Spleen (tissue), 11 donors: ENCODE results near the gene HOXD10. TPM values are rescaled to one million over a fixed set of nuclear protein-coding genes. Genes with fewer than 3 reads are reported as not detected.
A peak's percentile ranks its signal among the peaks of the same experiment; 100 is the strongest.

Experiments used
- DNase-seq: peaks from one replicate; pipeline ENCODE4 v3.0.0-alpha.2; 2020
- H3K27ac ChIP-seq, 8 donors: fragments of 200-600 bp; sonication (generic) in 7 of 8; 1 replicate in 4 of 8; 2 replicates in 4 of 8; pipeline versions ENCODE4 v1.5.0 to v1.8.0; 2016 to 2021; ENCODE audit warnings: inconsistent platforms in 4 of 8, mild to moderate bottlenecking in 4 of 8, moderate library complexity in 1 of 8
- H3K27me3 ChIP-seq, 7 donors: fragments of 200-600 bp; sonication (generic) in 6 of 7; replicated peaks in 1 of 7; 1 replicate in 4 of 7; 2 replicates in 3 of 7; pipeline versions ENCODE4 v1.5.0 to v1.8.0; 2016 to 2021; ENCODE audit warnings: inconsistent platforms in 3 of 7, mild to moderate bottlenecking in 1 of 7
- H3K36me3 ChIP-seq, 6 donors: fragments of 200-600 bp; sonication (generic) in 5 of 6; 1 replicate in 4 of 6; 2 replicates in 2 of 6; pipeline versions ENCODE4 v1.5.0 to v1.8.0; 2016 to 2021; ENCODE audit warnings: inconsistent platforms in 2 of 6
- H3K4me1 ChIP-seq, 6 donors: fragments of 200-600 bp; sonication (generic) in 5 of 6; 1 replicate in 3 of 6; 2 replicates in 3 of 6; pipeline versions ENCODE4 v1.5.0 to v1.8.0; 2016 to 2021; ENCODE audit warnings: inconsistent platforms in 3 of 6
- H3K4me3 ChIP-seq, 8 donors: fragments of 200-600 bp; sonication (generic) in 7 of 8; 1 replicate in 4 of 8; 2 replicates in 4 of 8; pipeline versions ENCODE4 v1.5.0 to v1.8.0; 2016 to 2021; ENCODE audit warnings: inconsistent platforms in 4 of 8, mild to moderate bottlenecking in 4 of 8, moderate library complexity in 2 of 8
- H3K9me3 ChIP-seq, 8 donors: fragments of 200-600 bp; sonication (generic) in 7 of 8; 1 replicate in 4 of 8; 2 replicates in 4 of 8; pipeline versions ENCODE4 v1.5.0 to v1.8.0; 2016 to 2021; ENCODE audit warnings: inconsistent platforms in 4 of 8
- POLR2A ChIP-seq, 3 donors: fragments of 450-650 bp; IDR thresholded peaks; one replicate each; pipeline ENCODE4 v1.5.1; 2017; ENCODE audit warnings: antibody characterized with exemption in 3 of 3, mild to moderate bottlenecking in 1 of 3
- POLR2AphosphoS5 ChIP-seq, 3 donors: sonication (generic); formaldehyde crosslinking; IDR thresholded peaks; one replicate each; pipeline ENCODE4 v1.5.1; 2017; ENCODE audit warnings: antibody characterized with exemption in 3 of 3
- WGBS, 5 donors: extraction: QIAGEN DNeasy Blood & Tissue Kit in 3 of 5; methylation state at CpG; one replicate each; pipeline versions ENCODE4 v1.1.5 to v1.1.7; 2013 to 2018; 5-methylcytosine and 5-hydroxymethylcytosine counted together
- intact Hi-C: fragments of 100-400 bp; cut with DNase I; formaldehyde crosslinking; loops from one replicate; pipeline ENCODE4 v1.15.0; 2023; ENCODE audit warnings: low total_unique reads
- polyA plus RNA-seq, 3 donors: library from polyadenylated mRNA; stranded (reverse); fragments of 200-250 nt; gene quantifications; one replicate each; pipeline ENCODE4 v1.2.1, GENCODE V29; 2013
- total RNA-seq, 7 donors: library from RNA; depleted of rRNA in 3 of 7; stranded (reverse); fragments of >200 nt in 3 of 7; fragmentation: NEBNext Ultra II Directional in 4 of 7; extraction: Animal tissue kit (Norgen Biotek cat#: 25700) in 4 of 7; gene quantifications; one replicate each; pipeline versions ENCODE4 v1.1.0 to v1.2.1, GENCODE V29; 2016 to 2021
- TF ChIP-seq, protein P1 (sequence below), 11 experiments: fragments of 200-600 bp in 7 of 11; fragments of 450-650 bp in 4 of 11; sonication (generic) in 4 of 11; IDR thresholded peaks in 8 of 11; conservative IDR thresholded peaks in 3 of 11; 1 replicate in 7 of 11; 2 replicates in 4 of 11; pipeline versions ENCODE4 v1.4.0 to v1.8.0; 2016 to 2021; ENCODE audit warnings: antibody characterized with exemption in 11 of 11, inconsistent platforms in 4 of 11, mild to moderate bottlenecking in 1 of 11
- donor health status: healthy with polysubstance abuse.
- donor health status: DM: no; HTN: no; CAD: no; lungs with moderate emphysema.
- donor health status: DM: no; HTN: no; CAD: no.
- donor health status: Bipolar disorder and iron deficiency.
- donor health status: healthy.
- donor health status: DM: no; HTN: no; CAD: no.
- donor health status: DM: yes; HTN: yes; CAD: no.

The HOXD10 gene
- total and polyA plus RNA-seq, 10 donors = 0.06 TPM; not detected in 9

DNA sequence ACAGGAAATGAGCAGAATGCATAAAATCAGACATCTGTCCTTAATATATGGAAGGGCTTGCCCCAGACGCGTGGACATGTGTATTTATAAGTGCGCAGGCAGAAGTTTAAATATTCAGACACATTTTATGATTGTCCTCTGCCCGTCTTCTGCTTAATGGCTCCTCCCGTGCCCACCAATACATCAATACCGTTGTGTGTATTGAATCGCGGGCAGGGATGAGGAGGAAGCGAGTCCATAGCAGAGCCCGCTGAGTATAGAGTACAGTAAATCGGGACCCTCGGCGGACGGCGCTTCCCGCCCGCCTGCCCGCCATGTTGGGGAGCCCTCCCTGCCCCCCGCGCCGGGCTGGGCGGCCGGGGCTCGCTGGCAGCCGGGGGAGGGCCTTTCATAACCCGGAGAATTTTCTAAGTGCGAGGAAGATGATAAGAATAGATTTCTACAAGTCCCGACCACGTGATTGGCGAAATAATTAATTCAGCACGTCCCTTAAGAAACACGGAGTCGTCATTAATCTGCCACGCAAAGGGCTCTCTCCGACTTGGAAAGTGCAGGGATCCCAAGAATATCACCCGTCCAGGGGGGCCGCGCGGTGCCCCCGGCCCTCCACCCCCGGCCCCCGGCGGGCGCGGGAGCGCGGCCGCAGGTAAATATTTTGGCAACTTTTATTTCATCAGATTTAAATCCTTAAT, 40.4 kb downstream of the HOXD10 start, which contains the start of gene HOXD3:
Gene HOXD3 (plus strand): TSS at position 501 of the 692 bp plus-strand sequence. CDS start 11,808 bp downstream, outside the sequence.
- Histone ChIP-seq H3K4me1 (peaks cover 0 to 61% (median 14%) of the 10 kb centered on the region in 6 donors), H3K27me3 (peaks cover 12 to 100% (median 95%) of the 10 kb centered on the region in 7 donors), H3K4me3 (peak within 1 kb of the TSS; percentile 1 to 60 (median 24)), H3K36me3 (no peaks in the 10 kb centered on the region), H3K9me3 (no peaks in the 10 kb centered on the region), H3K27ac (peak within 1 kb of the TSS in 2 of 8 donors; percentile 2 to 6)
- DNase-seq = no peak
- intact Hi-C loops = no loop called here
- 5 to 12% (median 6%) methylated on average over 33 to 48 of the region's 48 CpGs for WGBS, 5 donors
- peak in 1 of 3 donors; percentile 9 for TF ChIP-seq POLR2AphosphoS5 (IDR thresholded peaks at IDR 0.05)
- TF ChIP-seq, protein P1, sequence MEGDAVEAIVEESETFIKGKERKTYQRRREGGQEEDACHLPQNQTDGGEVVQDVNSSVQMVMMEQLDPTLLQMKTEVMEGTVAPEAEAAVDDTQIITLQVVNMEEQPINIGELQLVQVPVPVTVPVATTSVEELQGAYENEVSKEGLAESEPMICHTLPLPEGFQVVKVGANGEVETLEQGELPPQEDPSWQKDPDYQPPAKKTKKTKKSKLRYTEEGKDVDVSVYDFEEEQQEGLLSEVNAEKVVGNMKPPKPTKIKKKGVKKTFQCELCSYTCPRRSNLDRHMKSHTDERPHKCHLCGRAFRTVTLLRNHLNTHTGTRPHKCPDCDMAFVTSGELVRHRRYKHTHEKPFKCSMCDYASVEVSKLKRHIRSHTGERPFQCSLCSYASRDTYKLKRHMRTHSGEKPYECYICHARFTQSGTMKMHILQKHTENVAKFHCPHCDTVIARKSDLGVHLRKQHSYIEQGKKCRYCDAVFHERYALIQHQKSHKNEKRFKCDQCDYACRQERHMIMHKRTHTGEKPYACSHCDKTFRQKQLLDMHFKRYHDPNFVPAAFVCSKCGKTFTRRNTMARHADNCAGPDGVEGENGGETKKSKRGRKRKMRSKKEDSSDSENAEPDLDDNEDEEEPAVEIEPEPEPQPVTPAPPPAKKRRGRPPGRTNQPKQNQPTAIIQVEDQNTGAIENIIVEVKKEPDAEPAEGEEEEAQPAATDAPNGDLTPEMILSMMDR (IDR thresholded peaks at IDR 0.05 in 8 of 11, conservative IDR thresholded peaks at IDR 0.05 in 3 of 11) = no peak

DNA sequence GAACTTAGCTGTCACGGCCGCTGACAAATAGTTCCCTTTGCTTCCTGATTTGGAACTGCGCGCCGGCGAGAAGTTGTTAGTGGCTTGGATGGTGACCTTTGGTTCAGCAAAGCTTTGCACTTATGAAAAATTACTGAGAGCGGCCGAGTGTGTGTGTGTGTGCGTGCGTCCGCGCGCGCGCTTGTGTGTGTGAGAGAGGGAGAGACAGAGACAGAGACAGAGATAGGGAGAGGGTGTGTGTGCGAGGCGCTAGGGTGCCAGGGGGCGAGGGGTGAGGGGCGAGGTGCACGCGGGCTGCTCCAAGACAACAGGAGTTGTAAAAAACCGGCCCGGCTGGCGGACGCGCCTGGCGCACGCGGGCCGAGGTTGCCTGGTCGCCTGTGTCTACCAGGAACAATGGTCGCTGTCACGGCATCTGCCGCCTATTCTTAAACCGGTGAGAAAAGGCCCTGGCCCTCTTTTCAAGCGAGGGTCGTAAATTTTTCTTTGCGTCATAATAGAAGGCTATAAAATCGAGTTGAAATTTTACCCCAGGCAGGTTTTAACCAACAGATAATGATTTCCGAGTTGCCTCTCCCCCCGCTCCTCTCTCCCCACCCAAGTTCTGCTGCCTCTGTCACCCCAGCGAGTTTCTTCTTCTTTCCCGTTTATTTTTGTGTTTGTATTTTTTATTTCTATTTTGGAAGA, 41.1 kb downstream of the HOXD10 start:
- Histone ChIP-seq H3K4me3 (peak overlapping the region; percentile 1 to 60 (median 24)), H3K4me1 (peaks cover 0 to 54% (median 12%) of the 10 kb centered on the region in 6 donors), H3K27me3 (peaks cover 16 to 100% (median 96%) of the 10 kb centered on the region in 7 donors), H3K36me3 (no peaks in the 10 kb centered on the region), H3K27ac (peak overlapping the region in 2 of 8 donors; percentile 2 to 6), H3K9me3 (no peaks in the 10 kb centered on the region)
- TF ChIP-seq POLR2AphosphoS5 (IDR thresholded peaks at IDR 0.05) (peak in 1 of 3 donors; percentile 13), POLR2A (IDR thresholded peaks at IDR 0.05) (no peak)
- TF ChIP-seq, protein P1 (IDR thresholded peaks at IDR 0.05 in 8 of 11, conservative IDR thresholded peaks at IDR 0.05 in 3 of 11) = no peak
- no peak for DNase-seq
- 5 to 16% (median 8%) methylated on average over 31 to 43 of the region's 43 CpGs for WGBS, 5 donors
- intact Hi-C loops = no loop called here

DNA sequence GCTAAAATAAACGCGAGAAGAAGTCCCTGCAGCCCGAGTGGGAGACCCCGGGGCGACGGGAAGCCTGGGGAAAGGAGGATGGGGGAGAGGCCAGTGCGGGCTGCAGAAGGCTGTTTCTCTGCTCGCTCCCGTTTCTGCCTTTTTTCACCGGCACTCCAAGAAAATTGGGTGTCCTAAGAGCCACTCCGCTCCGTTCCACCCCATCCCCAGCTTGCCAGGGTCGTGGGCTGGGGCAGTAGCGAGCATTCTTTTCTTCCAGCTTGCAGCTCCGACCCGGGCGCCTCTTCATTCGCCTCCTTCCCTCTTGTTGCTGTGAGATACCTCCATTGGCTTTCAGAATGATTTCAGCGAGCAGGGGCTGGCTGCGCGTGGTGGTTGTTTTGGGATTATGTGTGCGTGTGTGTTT, 41.6 kb downstream of the HOXD10 start:
- H3K27ac ChIP-seq = no peak overlapping the region
- H3K4me3 ChIP-seq = peak overlapping the region in 4 of 8 donors; percentile 27 to 60 (median 34)
- no peak for DNase-seq
- no peaks in the 10 kb centered on the region for H3K36me3 ChIP-seq
- peaks cover 0 to 49% (median 11%) of the 10 kb centered on the region in 6 donors for H3K4me1 ChIP-seq
- H3K27me3 ChIP-seq = peaks cover 16 to 100% (median 96%) of the 10 kb centered on the region in 7 donors
- WGBS, 5 donors = 6 to 12% (median 8%) methylated on average over 22 of the region's 22 CpGs
- no peaks in the 10 kb centered on the region for H3K9me3 ChIP-seq
- intact Hi-C loops = no loop called here
- TF ChIP-seq POLR2AphosphoS5 (IDR thresholded peaks at IDR 0.05) (no peak), POLR2A (IDR thresholded peaks at IDR 0.05) (no peak)
- TF ChIP-seq, protein P1 (IDR thresholded peaks at IDR 0.05 in 8 of 11, conservative IDR thresholded peaks at IDR 0.05 in 3 of 11) = no peak
